CD4-positive, alpha-beta T cell (primary cell): Measurements from ENCODE around the gene RFPL2. TPM values are rescaled to one million over a fixed set of nuclear protein-coding genes. Genes with fewer than 3 reads are reported as not detected.

Source experiments
- ATAC-seq: fragments of 200-7000 bp; cut with Tn5 transposase; one replicate; pipeline ENCODE4 v1.10.0; 2022; ENCODE audit warnings: mild to moderate bottlenecking; ENCODE audit not compliant: poor library complexity
- CTCF ChIA-PET: fragments of 350-600 bp; sonication (Branson Sonifier 250); formaldehyde crosslinking; loops from one replicate; lab custom pipeline; 2021; ENCODE audit warnings: antibody characterized with exemption, inconsistent platforms; lab: Charles Lee
- POLR2A ChIA-PET: fragments of 350-600 bp; sonication (Branson Sonifier 250); formaldehyde crosslinking; loops from one replicate; lab custom pipeline; 2021; ENCODE audit warnings: antibody characterized with exemption, inconsistent platforms; lab: Charles Lee
- DNase-seq, 14 experiments: peaks; one replicate each; pipeline ENCODE4 v3.0.0-alpha.2; 2013 to 2020; ENCODE audit warnings: mixed read lengths in 2 of 14
- H3K27ac ChIP-seq, 2 donors: one replicate each; pipeline versions ENCODE4 v1.5.1 to v1.7.0; 2013; ENCODE audit warnings: low read length in 2 of 2, low read depth in 1 of 2, mild to moderate bottlenecking in 1 of 2
- H3K27me3 ChIP-seq, 2 experiments: 1 replicate in 1 of 2; 2 replicates in 1 of 2; pipeline versions ENCODE4 v1.6.1 to v1.7.0; 2013; ENCODE audit warnings: low read length in 2 of 2, control low read depth in 1 of 2, mild to moderate bottlenecking in 1 of 2, moderate library complexity in 1 of 2; ENCODE audit not compliant: insufficient read depth in 2 of 2, control insufficient read depth in 1 of 2
- H3K36me3 ChIP-seq: one replicate; pipeline ENCODE4 v1.6.1; 2013; ENCODE audit warnings: low read length, control low read depth; ENCODE audit not compliant: insufficient read depth
- H3K4me1 ChIP-seq: one replicate; pipeline ENCODE4 v1.6.1; 2013; ENCODE audit warnings: low read length, control low read depth; ENCODE audit not compliant: insufficient read depth
- H3K4me3 ChIP-seq: one replicate; pipeline ENCODE4 v1.5.1; 2013; ENCODE audit warnings: mild to moderate bottlenecking, low read length, moderate library complexity
- H3K9me3 ChIP-seq, 2 experiments: 1 replicate in 1 of 2; 2 replicates in 1 of 2; pipeline versions ENCODE4 v1.6.1 to v1.7.0; 2013; ENCODE audit warnings: low read length in 2 of 2, mild to moderate bottlenecking in 2 of 2, control low read depth in 1 of 2, moderate library complexity in 1 of 2; ENCODE audit not compliant: control insufficient read depth in 1 of 2, insufficient read depth in 1 of 2
- H3K27ac Mint-ChIP-seq: one replicate; pipeline ENCODE4 v1.8.0; 2020; ENCODE audit warnings: mixed read lengths
- H3K27me3 Mint-ChIP-seq: one replicate; pipeline ENCODE4 v1.8.0; 2021; ENCODE audit warnings: mixed read lengths
- H3K36me3 Mint-ChIP-seq: one replicate; pipeline ENCODE4 v1.8.0; 2021; ENCODE audit warnings: low read depth, mixed read lengths
- H3K4me1 Mint-ChIP-seq: one replicate; pipeline ENCODE4 v1.8.0; 2021; ENCODE audit warnings: low read depth, mixed read lengths
- H3K4me3 Mint-ChIP-seq: one replicate; pipeline ENCODE4 v1.8.0; 2020; ENCODE audit warnings: mild to moderate bottlenecking, mixed read lengths
- H3K9me3 Mint-ChIP-seq: one replicate; pipeline ENCODE4 v1.8.0; 2020; ENCODE audit warnings: mixed read lengths
- CTCF ChIP-seq: fragments of 200-600 bp; IDR thresholded peaks from one replicate; pipeline ENCODE4 v1.8.0; 2022; ENCODE audit warnings: antibody characterized with exemption, mild to moderate bottlenecking
- intact Hi-C, 2 experiments: fragments of 100-400 bp; cut with DNase I in 1 of 2; cut with micrococcal nuclease in 1 of 2; formaldehyde crosslinking; loops; one replicate each; pipeline versions ENCODE4 v1.15.1 to v1.9.0; 2023 to 2025; cut with DNase I, micrococcal nuclease
- total RNA-seq, 174 experiments: library from RNA in 2 of 174; stranded (reverse) in 2 of 174; gene quantifications; one replicate each; pipeline ENCODE4 v1.2.3 and lab custom pipeline; 2021 to 2026

Gene RFPL2
- total RNA-seq, 2 experiments from 2014 or later = 0.30 to 0.47 TPM

GRCh38 chr22:32233091-32233490, 28.2 kb upstream of the RFPL2 start:
- H3K4me1 ChIP-seq = no peaks in the 10 kb centered on the region
- no peak for ATAC-seq
- no peaks in the 10 kb centered on the region for H3K36me3 ChIP-seq
- H3K27me3 ChIP-seq = peaks cover 0 to 4% of the 10 kb centered on the region in 2 experiments
- no peak for TF ChIP-seq CTCF
- no peak overlapping the region for H3K4me3 ChIP-seq
- no peak overlapping the region for H3K4me3 Mint-ChIP-seq
- H3K9me3 ChIP-seq = no peaks in the 10 kb centered on the region
- no peak for DNase-seq
- H3K36me3 Mint-ChIP-seq = no peaks in the 10 kb centered on the region
- no peaks in the 10 kb centered on the region for H3K4me1 Mint-ChIP-seq
- H3K27me3 Mint-ChIP-seq = peaks cover 34% of the 10 kb centered on the region
- intact Hi-C loops = no loop called here
- ChIA-PET POLR2A (no interaction called here), CTCF (no interaction called here)
- H3K27ac ChIP-seq = no peak overlapping the region
- H3K27ac Mint-ChIP-seq = no peak overlapping the region
- H3K9me3 Mint-ChIP-seq = no peaks in the 10 kb centered on the region

- H3K27ac Mint-ChIP-seq = no peak overlapping the region
- Histone ChIP-seq H3K27me3 (peaks cover 0 to 4% of the 10 kb centered on the region in 2 experiments), H3K4me3 (no peak overlapping the region), H3K27ac (no peak overlapping the region), H3K9me3 (no peaks in the 10 kb centered on the region), H3K4me1 (no peaks in the 10 kb centered on the region), H3K36me3 (no peaks in the 10 kb centered on the region)
- peaks cover 28% of the 10 kb centered on the region for H3K27me3 Mint-ChIP-seq
- H3K36me3 Mint-ChIP-seq = no peaks in the 10 kb centered on the region
- POLR2A ChIA-PET = no interaction called here
- CTCF ChIA-PET = no interaction called here
- no peak for ATAC-seq
- H3K9me3 Mint-ChIP-seq = no peaks in the 10 kb centered on the region
- no peak overlapping the region for H3K4me3 Mint-ChIP-seq
- no peak for DNase-seq
- intact Hi-C loops = no loop called here
- no peaks in the 10 kb centered on the region for H3K4me1 Mint-ChIP-seq
- TF ChIP-seq CTCF = no peak
Observed at GRCh38 chr22:32232191-32232830, 27.4 kb upstream of the RFPL2 start.

GRCh38 chr22:32226326-32227104, 21.6 kb upstream of the RFPL2 start:
- Histone ChIP-seq H3K27ac (no peak overlapping the region), H3K4me3 (no peak overlapping the region), H3K4me1 (no peaks in the 10 kb centered on the region), H3K36me3 (no peaks in the 10 kb centered on the region), H3K27me3 (peaks cover 0 to 3% of the 10 kb centered on the region in 2 experiments), H3K9me3 (no peaks in the 10 kb centered on the region)
- Mint-ChIP-seq H3K27ac (no peak overlapping the region), H3K4me1 (no peaks in the 10 kb centered on the region), H3K36me3 (no peaks in the 10 kb centered on the region), H3K27me3 (peaks cover 23% of the 10 kb centered on the region), H3K4me3 (no peak overlapping the region), H3K9me3 (no peaks in the 10 kb centered on the region)
- no peak for ATAC-seq
- TF ChIP-seq CTCF = no peak
- POLR2A ChIA-PET = no interaction called here
- no peak for DNase-seq
- CTCF ChIA-PET = no interaction called here
- intact Hi-C loops = no loop called here
